PC-9 (cell line): ENCODE results near the gene RNF130. TPM values are rescaled to one million over a fixed set of nuclear protein-coding genes. Genes with fewer than 3 reads are reported as not detected.

ENCODE experiments used
- Bru-seq: library from RNA; stranded (reverse); fragments of 400-500 nt; gene quantifications from one replicate; lab custom pipeline; 2021; lab: Mats Ljungman, UMichigan
- BruChase-seq, 2 experiments: library from RNA; stranded (reverse); fragments of 400-500 nt; gene quantifications; one replicate each; lab custom pipeline; 2021; lab: Mats Ljungman, UMichigan
- BruUV-seq: library from RNA; stranded (reverse); fragments of 400-500 nt; replicated peaks from 2 replicates; lab custom pipeline; 2021; lab: Mats Ljungman, UMichigan
- CTCF ChIA-PET: fragments of 300-600 bp; sonication (Branson Sonifier 250); formaldehyde crosslinking; loops from one replicate; lab custom pipeline; 2022; ENCODE audit warnings: antibody characterized with exemption; lab: Charles Lee
- POLR2A ChIA-PET: fragments of 300-600 bp; sonication (Branson Sonifier 250); formaldehyde crosslinking; loops from one replicate; lab custom pipeline; 2022; ENCODE audit warnings: antibody characterized with exemption; ENCODE audit not compliant: unreplicated experiment; lab: Charles Lee
- DNase-seq, 2 experiments: peaks; one replicate each; pipeline versions ENCODE4 v3.0.0 to v3.0.0-alpha.2; 2015 to 2022; ENCODE audit warnings: mixed read lengths in 1 of 2
- H2AFZ ChIP-seq: fragments of 200-600 bp; sonication (generic); 2 replicates; pipeline ENCODE4 v1.8.1; 2017; ENCODE audit warnings: antibody characterized with exemption
- H3F3A ChIP-seq: fragments of 200-600 bp; sonication (generic); 2 replicates; pipeline ENCODE4 v1.8.1; 2017; ENCODE audit warnings: antibody characterized with exemption, mild to moderate bottlenecking, low read depth; ENCODE audit not compliant: insufficient read depth
- H3K27ac ChIP-seq: fragments of 200-600 bp; sonication (generic); 2 replicates; pipeline ENCODE4 v1.6.1; 2016; ENCODE audit warnings: mixed run types
- H3K27me3 ChIP-seq: fragments of 200-600 bp; sonication (generic); 2 replicates; pipeline ENCODE4 v1.6.1; 2016; ENCODE audit warnings: low read depth, mixed run types; ENCODE audit not compliant: insufficient read depth
- H3K36me3 ChIP-seq: fragments of 200-600 bp; sonication (generic); 2 replicates; pipeline ENCODE4 v1.6.1; 2016; ENCODE audit warnings: low read depth, mixed run types
- H3K4me1 ChIP-seq: fragments of 200-600 bp; sonication (generic); replicated peaks from 2 replicates; pipeline ENCODE4 v1.6.1; 2016; ENCODE audit warnings: mixed run types; ENCODE audit not compliant: insufficient read depth
- H3K4me2 ChIP-seq: fragments of 200-600 bp; sonication (generic); 2 replicates; pipeline ENCODE4 v1.6.1; 2017; ENCODE audit warnings: mixed run types
- H3K4me3 ChIP-seq: fragments of 200-600 bp; sonication (generic); 2 replicates; pipeline ENCODE4 v1.6.1; 2016; ENCODE audit warnings: mixed run types
- H3K79me2 ChIP-seq: fragments of 200-600 bp; sonication (generic); 2 replicates; pipeline ENCODE4 v1.6.1; 2017; ENCODE audit warnings: low read depth, mixed run types
- H3K9me2 ChIP-seq: fragments of 200-600 bp; sonication (generic); 2 replicates; pipeline ENCODE4 v1.8.1; 2017; ENCODE audit warnings: mild to moderate bottlenecking; ENCODE audit not compliant: insufficient read depth
- H3K9me3 ChIP-seq: fragments of 200-600 bp; sonication (generic); 2 replicates; pipeline ENCODE4 v1.8.1; 2016; ENCODE audit warnings: low read depth; ENCODE audit not compliant: insufficient read depth
- H4K20me1 ChIP-seq: fragments of 200-600 bp; sonication (generic); 2 replicates; pipeline ENCODE4 v1.8.1; 2017; ENCODE audit not compliant: insufficient read depth
- EZH2 ChIP-seq: fragments of 200-600 bp; sonication (generic); IDR thresholded peaks from 2 replicates; pipeline ENCODE4 v1.8.0; 2017; ENCODE audit warnings: antibody characterized with exemption, low read depth
- intact Hi-C: fragments of 100-400 bp; cut with micrococcal nuclease; formaldehyde crosslinking; loops from one replicate; pipeline ENCODE4 v1.10.0; 2022; ENCODE audit not compliant: unreplicated experiment
- long read RNA-seq: library from polyadenylated mRNA; stranded (forward); transcript quantifications from one replicate; pipeline ENCODE4 v2.0.0, GENCODE V29; 2022
- total RNA-seq: library from RNA; stranded (reverse); gene quantifications from 2 replicates; pipeline ENCODE4 v1.2.3, GENCODE V29; 2021
- TF ChIP-seq, protein P1 (sequence below): fragments of 200-600 bp; sonication (generic); conservative IDR thresholded peaks from 2 replicates; pipeline ENCODE4 v1.6.1; 2017; ENCODE audit warnings: mixed run types, antibody characterized with exemption, mild to moderate bottlenecking, moderate library complexity

The RNF130 gene
- total RNA-seq (49.6 and 52.9 TPM in 2 replicates), Bru-seq, nascent RNA (percentile 67 among the genes with signal in this experiment), BruChase-seq, experiment 1, labeled RNA remaining after a 2-hour chase (percentile 63 among the genes with signal in this experiment), BruChase-seq, experiment 2, labeled RNA remaining after a 6-hour chase (percentile 53 among the genes with signal in this experiment)
- long read RNA-seq, transcript RNF130-205 (9 exons, 2,263 nt): major isoform, 105 of 120 reads
- long read RNA-seq, partial matches to known transcripts: 5 of 120 reads
- long read RNA-seq, other reads (novel, unspliced or antisense): 9 of 120 reads

- DNase-seq: peak; percentile 73 to 97
- H3K4me3 ChIP-seq: peak within 1 kb of the TSS; percentile 78
- H3K79me2 ChIP-seq: peaks cover 36% of the 10 kb centered on the region
- H3K4me2 ChIP-seq: peak within 1 kb of the TSS; percentile 92
- no peaks in the 10 kb centered on the region for H3K9me2 ChIP-seq
- POLR2A ChIA-PET: interaction anchor here (0.7 kb wide), 1 partner anchor 232 kb away, joined by 3 read pairs; no protein-coding TSS in a partner anchor
- H3K27me3 ChIP-seq: no peaks in the 10 kb centered on the region
- peaks cover 7% of the 10 kb centered on the region; the same call in 1 of the 2 replicates for H3K9me3 ChIP-seq
- CTCF ChIA-PET: interaction anchor here (0.8 kb wide), 1 partner anchor 21 kb away, joined by 22 read pairs; no protein-coding TSS in a partner anchor
- H3K36me3 ChIP-seq: no peaks in the 10 kb centered on the region
- peak within 1 kb of the TSS; percentile 81 for H2AFZ ChIP-seq
- no peaks in the 10 kb centered on the region for H3F3A ChIP-seq
- TF ChIP-seq, protein P1, sequence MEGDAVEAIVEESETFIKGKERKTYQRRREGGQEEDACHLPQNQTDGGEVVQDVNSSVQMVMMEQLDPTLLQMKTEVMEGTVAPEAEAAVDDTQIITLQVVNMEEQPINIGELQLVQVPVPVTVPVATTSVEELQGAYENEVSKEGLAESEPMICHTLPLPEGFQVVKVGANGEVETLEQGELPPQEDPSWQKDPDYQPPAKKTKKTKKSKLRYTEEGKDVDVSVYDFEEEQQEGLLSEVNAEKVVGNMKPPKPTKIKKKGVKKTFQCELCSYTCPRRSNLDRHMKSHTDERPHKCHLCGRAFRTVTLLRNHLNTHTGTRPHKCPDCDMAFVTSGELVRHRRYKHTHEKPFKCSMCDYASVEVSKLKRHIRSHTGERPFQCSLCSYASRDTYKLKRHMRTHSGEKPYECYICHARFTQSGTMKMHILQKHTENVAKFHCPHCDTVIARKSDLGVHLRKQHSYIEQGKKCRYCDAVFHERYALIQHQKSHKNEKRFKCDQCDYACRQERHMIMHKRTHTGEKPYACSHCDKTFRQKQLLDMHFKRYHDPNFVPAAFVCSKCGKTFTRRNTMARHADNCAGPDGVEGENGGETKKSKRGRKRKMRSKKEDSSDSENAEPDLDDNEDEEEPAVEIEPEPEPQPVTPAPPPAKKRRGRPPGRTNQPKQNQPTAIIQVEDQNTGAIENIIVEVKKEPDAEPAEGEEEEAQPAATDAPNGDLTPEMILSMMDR: no peak
- TF ChIP-seq EZH2: no peak
- H3K4me1 ChIP-seq: peaks cover 20% of the 10 kb centered on the region
- intact Hi-C loops: loop anchor here (5.0 kb wide), 2 partner anchors 159 to 519 kb away; partner anchors contain the start of gene RUFY1
- TSS peak; percentile 42 for BruUV-seq
- no peaks in the 10 kb centered on the region; the same call in 1 of the 2 replicates for H4K20me1 ChIP-seq
- H3K27ac ChIP-seq: peak within 1 kb of the TSS; percentile 68
These were observed at the start of gene RNF130 for GRCh38 chr5:180071531-180072255. RNF130 (minus strand) TSS chr5:180071759; CDS start chr5:180071702, 57 bp downstream.

- H3K4me2 ChIP-seq: no peak overlapping the region
- H3K9me2 ChIP-seq: no peaks in the 10 kb centered on the region
- no peak overlapping the region for H3K4me3 ChIP-seq
- H3K27ac ChIP-seq: no peak overlapping the region
- H2AFZ ChIP-seq: no peak overlapping the region
- BruUV-seq: no TSS peak
- H3K9me3 ChIP-seq: no peaks in the 10 kb centered on the region
- H3K36me3 ChIP-seq: no peaks in the 10 kb centered on the region
- ChIA-PET POLR2A (no interaction called here), CTCF (no interaction called here)
- H3K79me2 ChIP-seq: no peaks in the 10 kb centered on the region
- H3K4me1 ChIP-seq: no peaks in the 10 kb centered on the region
- DNase-seq: peak in 1 of 2 experiments; percentile 9
- H4K20me1 ChIP-seq: no peaks in the 10 kb centered on the region
- intact Hi-C loops: no loop called here
- H3F3A ChIP-seq: peaks cover 7% of the 10 kb centered on the region; the same call in 1 of the 2 replicates
- TF ChIP-seq, protein P1: no peak
- no peak for TF ChIP-seq EZH2
- H3K27me3 ChIP-seq: no peaks in the 10 kb centered on the region
These were observed 48.9 kb upstream of the RNF130 start for GRCh38 chr5:180120237-180121101.

- H3K4me2 ChIP-seq: no peak overlapping the region
- CTCF ChIA-PET: no interaction called here
- no peak overlapping the region for H3K4me3 ChIP-seq
- no peaks in the 10 kb centered on the region for H3K36me3 ChIP-seq
- H4K20me1 ChIP-seq: no peaks in the 10 kb centered on the region
- peak in 1 of 2 experiments; percentile 25 for DNase-seq
- H3F3A ChIP-seq: peaks cover 7% of the 10 kb centered on the region; the same call in 1 of the 2 replicates
- H3K9me3 ChIP-seq: no peaks in the 10 kb centered on the region
- no peaks in the 10 kb centered on the region for H3K79me2 ChIP-seq
- no peaks in the 10 kb centered on the region for H3K9me2 ChIP-seq
- H3K4me1 ChIP-seq: no peaks in the 10 kb centered on the region
- H2AFZ ChIP-seq: no peak overlapping the region
- no peaks in the 10 kb centered on the region for H3K27me3 ChIP-seq
- H3K27ac ChIP-seq: no peak overlapping the region
- BruUV-seq: no TSS peak
- intact Hi-C loops: loop anchor here (5.0 kb wide), 1 partner anchor 87 kb away; the partner anchor contains the start of gene RASGEF1C
- POLR2A ChIA-PET: no interaction called here
- TF ChIP-seq, protein P1: no peak
- no peak for TF ChIP-seq EZH2
These were observed 48.3 kb upstream of the RNF130 start for GRCh38 chr5:180119903-180120236.
